ENCODE data around the gene MAST3.
A peak's percentile ranks its signal among the peaks of the same experiment; 100 is the strongest.

The MAST3 gene

DNA sequence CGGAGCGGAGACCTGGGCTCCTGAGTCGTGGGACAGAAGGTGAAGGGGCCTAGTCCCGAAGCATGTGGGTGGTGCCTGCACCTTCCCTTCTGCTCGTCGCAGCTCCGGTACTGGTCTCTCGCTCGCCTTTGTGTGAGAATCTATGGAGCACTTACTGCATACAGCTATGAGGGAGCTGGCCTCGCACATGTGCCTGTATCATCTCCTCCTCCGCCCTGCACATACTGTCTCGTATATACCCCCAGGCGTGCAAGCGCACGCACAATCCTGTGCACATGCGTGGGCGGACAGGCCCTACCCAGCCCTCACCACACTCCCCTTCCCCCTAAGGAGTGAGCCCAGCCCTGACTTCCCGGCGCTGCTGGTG is 64.0 kb downstream of the MAST3 start:
- Histone ChIP-seq H3K9me3 (ENCODE audit: insufficient read depth, low read length) (no peaks in the 10 kb centered on the region), H3K27me3 (ENCODE audit: low read length) (no peaks in the 10 kb centered on the region), H3K9me2 (replicated peaks; ENCODE audit: insufficient read depth, low read length) (no peaks in the 10 kb centered on the region), H4K20me1 (ENCODE audit: low read depth, low read length) (no peaks in the 10 kb centered on the region), H3K4me2 (ENCODE audit: low read depth, low read length, poor library complexity, severe bottlenecking) (peak overlapping the region; percentile 12), H3K27ac (ENCODE audit: low read depth, low read length) (no peak overlapping the region), H3K36me3 (ENCODE audit: low read length) (no peaks in the 10 kb centered on the region), H3K9ac (ENCODE audit: low read length) (no peak overlapping the region), H3K4me3 (ENCODE audit: insufficient read depth, low read length, poor library complexity, severe bottlenecking) (no peak overlapping the region), H3K79me2 (ENCODE audit: insufficient read depth, low read length) (no peaks in the 10 kb centered on the region), H2AFZ (ENCODE audit: low read depth, low read length, severe bottlenecking) (no peak overlapping the region), H3F3A (ENCODE audit: insufficient read depth) (0 out of 2 replicates have a peak, but pooled peaks cover 13% of the 10 kb centered on the region)
- TF ChIP-seq CTCF (IDR thresholded peaks at IDR 0.05; ENCODE audit: insufficient read depth, low read length, poor library complexity, severe bottlenecking) (no peak), EZH2phosphoT487 (conservative IDR thresholded peaks at IDR 0.05; ENCODE audit: low read length) (no peak)

DNA sequence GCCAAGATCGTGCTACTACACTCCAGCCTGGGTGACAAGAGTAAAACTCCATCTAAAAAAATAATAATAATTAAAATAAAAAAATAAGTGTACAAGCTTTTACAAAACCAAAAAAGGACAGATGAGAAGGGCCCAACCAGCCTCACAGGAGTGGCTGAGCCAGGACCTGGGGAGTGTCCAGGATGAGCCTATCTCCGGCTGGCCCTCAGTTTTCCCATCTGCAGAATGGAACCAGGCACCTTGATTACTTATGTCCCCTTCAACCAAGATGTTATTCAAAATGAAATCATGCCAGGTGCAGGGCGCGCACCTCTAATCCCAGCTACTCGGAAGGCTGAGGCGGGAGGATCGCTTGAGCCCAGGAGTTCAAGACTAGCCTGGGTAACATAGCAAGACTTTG is 66.5 kb downstream of the MAST3 start:
- Histone ChIP-seq H3K4me3 (ENCODE audit: insufficient read depth, low read length, poor library complexity, severe bottlenecking) (no peak overlapping the region), H3K36me3 (ENCODE audit: low read length) (no peaks in the 10 kb centered on the region), H3K27me3 (ENCODE audit: low read length) (no peaks in the 10 kb centered on the region), H3K27ac (ENCODE audit: low read depth, low read length) (no peak overlapping the region), H3K4me2 (ENCODE audit: low read depth, low read length, poor library complexity, severe bottlenecking) (no peak overlapping the region), H4K20me1 (ENCODE audit: low read depth, low read length) (no peaks in the 10 kb centered on the region), H3K9ac (ENCODE audit: low read length) (no peak overlapping the region), H3K79me2 (ENCODE audit: insufficient read depth, low read length) (no peaks in the 10 kb centered on the region), H3F3A (ENCODE audit: insufficient read depth) (0 out of 2 replicates have a peak, but pooled peaks cover 3% of the 10 kb centered on the region), H3K9me3 (ENCODE audit: insufficient read depth, low read length) (no peaks in the 10 kb centered on the region), H3K9me2 (replicated peaks; ENCODE audit: insufficient read depth, low read length) (no peaks in the 10 kb centered on the region), H2AFZ (ENCODE audit: low read depth, low read length, severe bottlenecking) (no peak overlapping the region)
- TF ChIP-seq CTCF (IDR thresholded peaks at IDR 0.05; ENCODE audit: insufficient read depth, low read length, poor library complexity, severe bottlenecking) = no peak
- no peak for TF ChIP-seq EZH2phosphoT487 (conservative IDR thresholded peaks at IDR 0.05; ENCODE audit: low read length)

DNA sequence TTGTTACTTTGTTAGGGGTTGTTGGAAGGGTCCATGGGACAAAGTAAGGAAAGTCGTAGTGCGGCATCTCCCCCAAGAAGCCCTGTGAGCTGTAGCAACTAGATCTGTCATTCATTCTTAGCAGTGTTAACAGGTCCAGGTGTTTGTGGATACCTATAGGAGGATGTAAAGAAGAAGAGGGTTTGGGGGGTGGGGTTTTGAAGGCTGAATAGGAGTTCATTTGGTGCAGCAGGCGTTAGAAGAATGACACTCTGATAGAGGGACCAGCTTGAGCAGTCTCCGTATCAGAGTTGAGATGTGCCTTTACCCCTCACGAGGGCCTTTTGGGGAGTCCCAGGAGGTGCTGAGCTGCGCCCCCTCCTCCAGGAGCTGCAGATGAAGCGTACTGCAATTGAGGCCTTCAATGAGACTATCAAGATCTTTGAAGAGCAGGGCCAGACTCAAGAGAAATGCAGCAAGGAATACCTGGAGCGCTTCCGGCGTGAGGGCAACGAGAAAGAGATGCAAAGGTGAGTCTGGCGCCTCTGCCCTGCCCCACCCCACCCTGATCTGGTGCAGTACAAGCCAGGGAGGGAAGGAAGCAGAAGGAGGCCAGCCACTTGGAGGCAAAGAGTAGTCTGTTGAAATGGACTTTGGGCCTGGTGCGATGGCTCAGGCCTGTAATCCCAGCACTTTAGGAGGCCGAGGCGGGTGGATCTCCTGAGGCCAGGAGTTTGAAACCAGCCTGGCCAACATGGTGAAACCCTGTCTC is 68.4 kb downstream of the MAST3 start:
- Histone ChIP-seq H3K27ac (ENCODE audit: low read depth, low read length) (no peak overlapping the region), H3K36me3 (ENCODE audit: low read length) (no peaks in the 10 kb centered on the region)

More for the DNA sequence above, 68.4 kb downstream of the MAST3 start:
- Histone ChIP-seq H3F3A (ENCODE audit: insufficient read depth) (peaks cover 18% of the 10 kb centered on the region), H3K9ac (ENCODE audit: low read length) (no peak overlapping the region), H2AFZ (ENCODE audit: low read depth, low read length, severe bottlenecking) (no peak overlapping the region), H3K9me3 (ENCODE audit: insufficient read depth, low read length) (no peaks in the 10 kb centered on the region), H3K9me2 (replicated peaks; ENCODE audit: insufficient read depth, low read length) (no peaks in the 10 kb centered on the region), H3K4me2 (ENCODE audit: low read depth, low read length, poor library complexity, severe bottlenecking) (no peak overlapping the region), H3K27me3 (ENCODE audit: low read length) (no peaks in the 10 kb centered on the region), H4K20me1 (ENCODE audit: low read depth, low read length) (no peaks in the 10 kb centered on the region), H3K79me2 (ENCODE audit: insufficient read depth, low read length) (no peaks in the 10 kb centered on the region), H3K4me3 (ENCODE audit: insufficient read depth, low read length, poor library complexity, severe bottlenecking) (no peak overlapping the region)
- TF ChIP-seq EZH2phosphoT487 (conservative IDR thresholded peaks at IDR 0.05; ENCODE audit: low read length) (no peak), CTCF (IDR thresholded peaks at IDR 0.05; ENCODE audit: insufficient read depth, low read length, poor library complexity, severe bottlenecking) (no peak)

All from SU-DHL-6 (cell line).